ENCODE data around the gene MMP23B.
A peak's percentile ranks its signal among the peaks of the same experiment; 100 is the strongest.

Gene MMP23B

GRCh38 chr1:1602968-1603506 is 28.9 kb upstream of the MMP23B start:
- DNase-seq, result no peak

- no peak for DNase-seq
Measured at GRCh38 chr1:1603671-1604373, 28.2 kb upstream of the MMP23B start.

- DNase-seq, result no peak
Measured at GRCh38 chr1:1604374-1605033, 27.5 kb upstream of the MMP23B start.

- DNase-seq, result no peak
Measured at GRCh38 chr1:1605034-1605591, 26.9 kb upstream of the MMP23B start.

- no peak for DNase-seq
Measured at GRCh38 chr1:1605724-1606123, 26.2 kb upstream of the MMP23B start.

- no peak for DNase-seq
Measured at GRCh38 chr1:1606232-1606631, 25.7 kb upstream of the MMP23B start.

- no peak for DNase-seq
Measured at GRCh38 chr1:1609822-1610485, 22.0 kb upstream of the MMP23B start.

- DNase-seq, result no peak
Measured at GRCh38 chr1:1610796-1611195, 21.2 kb upstream of the MMP23B start.

GRCh38 chr1:1612104-1612400 is 19.9 kb upstream of the MMP23B start:
- no peak for DNase-seq

- DNase-seq, result no peak
Measured at GRCh38 chr1:1613509-1614082, 18.4 kb upstream of the MMP23B start.

- no peak for DNase-seq
Measured at GRCh38 chr1:1614204-1614953, 17.6 kb upstream of the MMP23B start.

- DNase-seq, result no peak
Measured at GRCh38 chr1:1614954-1615255, 17.1 kb upstream of the MMP23B start.

GRCh38 chr1:1615256-1616044 is 16.5 kb upstream of the MMP23B start, which contains the start of gene MIB2:
Gene MIB2, plus strand, starts transcription at chr1:1615500. Its CDS starts 7,953 bp downstream, at chr1:1623453.
- peak; percentile 78 for DNase-seq

- DNase-seq, result no peak
Measured at GRCh38 chr1:1616045-1616790, 15.8 kb upstream of the MMP23B start.

GRCh38 chr1:1616838-1617237 is 15.1 kb upstream of the MMP23B start:
- DNase-seq, result no peak

GRCh38 chr1:1617516-1617915 is 14.5 kb upstream of the MMP23B start:
- no peak for DNase-seq

- no peak for DNase-seq
Measured at GRCh38 chr1:1617925-1618324, 14.0 kb upstream of the MMP23B start.

- no peak for DNase-seq
Measured at GRCh38 chr1:1618396-1619068, 13.4 kb upstream of the MMP23B start.

- DNase-seq, result no peak
Measured at GRCh38 chr1:1619917-1620361, 12.0 kb upstream of the MMP23B start.

- no peak for DNase-seq
Measured at GRCh38 chr1:1620433-1621139, 11.4 kb upstream of the MMP23B start.

All from NCI-H2029 treated with DMSO at 0.1 percent for 48 hours (cell line).